IMR-90 (cell line): ENCODE results near the gene DTX3L.

Experiments
- CEBPB ChIP-seq: IDR thresholded peaks from 2 replicates; pipeline ENCODE4 v1.6.1; 2012; ENCODE audit warnings: low read depth, low read length, improper control_type of control experiment
- CTCF ChIP-seq: conservative IDR thresholded peaks from 2 replicates; pipeline ENCODE4 v1.5.1; 2012; ENCODE audit warnings: mild to moderate bottlenecking, low read depth, low read length, improper control_type of control experiment
- MAZ ChIP-seq: IDR thresholded peaks from 2 replicates; pipeline ENCODE4 v1.6.1; 2012; ENCODE audit warnings: low read depth, mild to moderate bottlenecking, low read length, improper control_type of control experiment, moderate library complexity, borderline replicate concordance
- POLR2A ChIP-seq: IDR thresholded peaks from 2 replicates; pipeline ENCODE4 v1.6.1; 2012; ENCODE audit warnings: mild to moderate bottlenecking, low read depth, low read length
- RCOR1 ChIP-seq: IDR thresholded peaks from 2 replicates; pipeline ENCODE4 v1.6.1; 2012; ENCODE audit warnings: mild to moderate bottlenecking, low read length, improper control_type of control experiment; ENCODE audit not compliant: insufficient replicate concordance

- TF ChIP-seq CTCF (no peak), POLR2A (0 out of 2 replicates have a peak, but pooled peaks have one; percentile 24), RCOR1 (no peak), CEBPB (no peak), MAZ (peak; percentile 36; the same call in 1 of the 2 replicates)
Measured at GRCh38 chr3:122564155-122564912, at the start of gene DTX3L, which contains the start of gene PARP9.
